HG03442 (cell line): ENCODE results near the gene REC114.
"Not testable (repeated sequence)": the region's sequence is repeated elsewhere in the genome, so short reads cannot be mapped to it uniquely, and the experiment has no call there.

Experiments used
- ATAC-seq: cut with Tn5 transposase; IDR thresholded peaks from one replicate; pipeline ENCODE4 v1.9.1; 2021; ENCODE audit warnings: mild to moderate bottlenecking, moderate library complexity; ENCODE audit not compliant: unreplicated experiment

Gene REC114

GRCh38 chr15:73454096-73454495, 11.1 kb downstream of the REC114 start:
- ATAC-seq: no peak

- ATAC-seq: no peak
These were observed 12.9 kb downstream of the REC114 start for GRCh38 chr15:73455876-73456275.

GRCh38 chr15:73457334-73457733, 14.4 kb downstream of the REC114 start:
- ATAC-seq: no peak

GRCh38 chr15:73460662-73461061, 17.7 kb downstream of the REC114 start:
- ATAC-seq: no peak

GRCh38 chr15:73464602-73465001, 21.6 kb downstream of the REC114 start:
- ATAC-seq: no peak

DNA sequence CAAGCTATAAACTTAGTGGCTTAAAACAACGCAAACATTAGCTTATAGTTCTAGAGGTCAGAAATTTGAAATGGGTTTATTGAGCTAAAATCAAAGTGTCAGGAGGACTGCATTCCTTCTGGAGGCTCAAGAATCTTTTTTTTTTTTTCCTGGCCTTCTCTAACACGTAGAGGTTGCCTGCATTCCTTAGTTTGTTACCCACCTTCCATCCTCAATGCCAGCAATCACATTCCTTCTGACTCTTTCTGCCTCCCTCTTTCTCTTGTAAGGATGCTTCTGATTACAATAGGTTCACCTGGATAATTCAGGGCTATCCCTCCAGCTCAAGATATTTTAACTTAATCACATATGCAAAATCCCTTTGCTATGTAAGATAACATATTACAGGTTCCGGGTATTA, 24.8 kb downstream of the REC114 start:
- no peak for ATAC-seq

GRCh38 chr15:73474785-73475184, 31.8 kb downstream of the REC114 start:
- ATAC-seq: no peak

DNA sequence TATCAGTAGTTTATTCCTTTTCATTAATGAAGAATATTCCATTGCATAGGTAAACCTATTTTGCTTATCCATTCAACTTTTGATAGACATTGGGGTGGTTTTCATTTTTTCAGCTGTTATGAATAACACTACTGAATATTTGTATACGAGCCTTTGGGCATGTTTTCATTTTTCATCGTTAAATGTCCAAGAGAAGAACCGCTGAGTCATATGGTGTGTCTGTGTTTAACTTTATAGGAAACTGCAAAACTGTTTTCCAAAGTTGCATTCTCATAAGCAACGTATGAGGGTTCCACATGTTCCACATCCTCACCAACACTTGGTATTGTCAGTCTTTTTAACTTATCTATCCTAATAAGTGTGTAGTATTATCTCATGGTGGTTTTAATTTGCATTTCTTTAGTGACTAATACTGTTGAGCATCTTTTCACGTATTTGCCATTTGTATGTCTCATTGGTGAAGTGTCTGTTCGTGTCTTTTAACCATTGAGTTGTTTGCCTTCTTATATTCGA, 33.8 kb downstream of the REC114 start:
- ATAC-seq: no peak

- no peak for ATAC-seq
These were observed 37.1 kb downstream of the REC114 start for GRCh38 chr15:73480050-73480449.

DNA sequence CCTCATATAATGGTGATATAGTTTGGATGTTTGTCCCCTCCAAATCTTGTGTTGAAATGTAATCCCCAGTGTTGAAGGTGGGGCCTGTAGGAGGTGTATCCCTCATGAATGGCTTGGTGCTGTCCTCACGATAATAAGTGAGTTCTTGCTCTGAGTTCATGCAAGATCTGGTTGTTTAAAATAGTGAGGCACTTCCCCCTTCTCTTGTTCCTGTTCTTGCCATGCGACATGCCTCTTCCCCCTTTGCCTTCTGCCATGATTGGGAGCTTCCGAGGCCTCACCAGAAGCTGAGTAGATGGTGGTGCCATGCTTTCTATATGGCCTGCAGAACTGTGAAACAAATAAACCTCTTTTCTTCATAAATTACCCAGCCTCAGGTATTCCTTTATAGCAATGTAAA, 39.2 kb downstream of the REC114 start:
- ATAC-seq: no peak

DNA sequence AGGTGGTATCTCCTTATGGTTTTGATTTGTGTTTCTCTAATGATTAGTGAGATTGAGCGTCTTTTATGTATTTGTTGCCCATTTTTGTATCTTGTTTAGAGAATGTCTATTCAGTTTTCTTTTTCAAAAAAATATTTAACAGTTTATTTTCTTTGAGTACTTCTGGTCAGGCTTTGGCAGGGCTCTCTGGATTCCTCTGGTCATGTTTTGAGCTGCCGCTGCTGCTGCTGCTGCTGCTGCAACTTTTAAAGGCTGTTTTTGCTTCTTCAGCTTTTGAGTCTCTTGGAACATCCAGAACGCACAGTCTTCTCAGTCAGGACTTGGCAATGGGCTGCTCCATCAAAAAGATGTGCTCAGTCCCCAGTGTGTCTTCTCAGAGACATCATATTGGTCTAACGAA, 40.1 kb downstream of the REC114 start:
- no peak for ATAC-seq

- no peak for ATAC-seq
These were observed 42.4 kb downstream of the REC114 start for GRCh38 chr15:73485372-73485771.

DNA sequence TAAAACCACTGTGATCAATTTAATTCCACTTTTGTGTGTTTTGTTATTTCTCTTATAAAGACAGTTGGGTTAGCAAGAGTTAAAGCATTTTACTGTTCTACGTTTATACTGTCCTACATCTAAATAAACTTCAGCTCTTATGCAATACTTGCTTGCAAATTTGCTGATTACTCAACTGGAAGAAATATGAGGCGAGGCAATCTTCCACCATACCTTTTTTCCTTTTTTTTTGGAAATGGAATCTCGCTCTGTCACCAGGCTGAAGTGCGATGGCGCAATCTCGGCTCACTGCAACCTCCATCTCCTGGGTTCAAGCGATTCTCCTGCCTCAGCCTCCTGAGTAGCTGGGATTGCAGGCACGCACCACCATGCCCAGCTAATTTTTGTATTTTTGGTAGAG, 42.9 kb downstream of the REC114 start:
- not testable (repeated sequence) for ATAC-seq

DNA sequence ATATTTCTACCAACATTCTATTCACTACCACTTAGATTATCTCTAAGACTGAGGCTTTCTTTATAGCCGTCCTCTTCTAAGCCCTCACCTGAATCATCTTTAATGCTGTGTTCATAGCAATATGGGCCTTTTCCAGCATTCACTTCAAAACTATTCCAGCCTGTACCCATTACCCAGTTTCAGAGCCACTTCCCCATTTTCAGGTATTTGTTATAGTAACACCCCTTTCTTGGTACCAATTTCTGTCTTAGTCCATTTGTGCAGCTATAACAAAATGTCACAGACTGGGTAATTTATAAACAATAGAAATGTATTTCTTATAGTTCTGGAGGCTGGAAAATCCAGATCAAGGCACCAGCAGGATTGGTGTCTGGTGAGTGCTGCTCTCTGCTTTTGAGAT, 45.7 kb downstream of the REC114 start:
- ATAC-seq: no peak

DNA sequence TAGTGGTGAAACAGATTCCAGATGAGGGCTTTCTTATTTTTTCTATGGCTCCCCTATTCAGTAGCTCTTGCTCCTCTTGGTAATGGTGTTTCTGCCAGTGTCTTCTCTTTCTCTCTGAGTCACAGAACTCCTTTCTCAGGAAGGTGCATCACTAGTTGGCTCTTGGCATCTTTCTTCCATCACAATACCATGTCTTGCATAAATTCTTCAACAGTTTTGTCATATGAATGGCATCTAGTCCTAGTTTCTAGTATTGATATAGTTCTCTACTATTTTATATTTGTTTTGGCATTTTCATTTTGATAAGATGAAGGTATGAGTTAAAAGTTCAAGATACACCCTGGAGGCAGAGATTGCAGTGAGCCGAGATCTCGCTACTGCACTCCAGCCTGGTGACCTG, 51.0 kb downstream of the REC114 start:
- ATAC-seq: no peak

GRCh38 chr15:73495181-73495580, 52.2 kb downstream of the REC114 start:
- no peak for ATAC-seq

DNA sequence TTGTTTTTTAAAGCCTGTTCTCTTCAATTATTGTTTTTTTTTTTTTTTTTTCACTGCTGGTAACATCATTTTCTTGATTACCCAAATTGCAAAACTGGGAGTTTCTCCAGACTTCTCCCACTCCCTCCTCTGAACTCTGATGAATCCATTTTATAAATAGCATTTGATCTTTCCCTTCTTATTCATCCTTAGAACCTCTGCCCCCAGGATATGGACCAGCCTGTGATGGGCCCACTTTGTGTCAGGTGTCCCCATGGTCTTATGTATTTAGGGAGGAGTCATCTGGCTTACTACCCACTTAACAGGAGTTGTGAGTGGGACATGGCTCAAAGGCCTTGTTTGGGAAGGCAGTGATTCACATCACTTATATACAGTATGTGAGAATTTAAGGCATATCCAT, 57.7 kb downstream of the REC114 start:
- ATAC-seq: no peak

DNA sequence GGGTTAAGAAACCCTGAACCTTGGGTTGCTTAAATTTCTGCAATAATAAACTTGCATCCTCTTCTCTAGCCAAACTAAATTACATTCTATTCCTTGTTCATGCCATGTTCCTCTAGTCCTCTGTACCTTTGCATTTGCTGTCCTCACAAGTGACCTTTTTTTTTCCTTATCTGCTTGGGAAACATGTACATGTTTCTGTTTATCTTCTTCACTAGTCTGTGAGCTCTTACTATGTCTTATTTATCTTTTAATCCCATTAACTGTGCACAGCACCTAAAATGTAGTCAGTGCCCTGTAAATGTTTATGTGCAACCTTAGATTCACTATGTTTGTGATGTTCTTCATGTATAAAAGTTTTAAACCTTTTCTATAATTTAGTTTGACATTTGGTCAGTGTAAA, 61.9 kb downstream of the REC114 start:
- no peak for ATAC-seq

- no peak for ATAC-seq
These were observed 72.6 kb downstream of the REC114 start for GRCh38 chr15:73515527-73515926.

- no peak for ATAC-seq
These were observed 74.6 kb downstream of the REC114 start for GRCh38 chr15:73517566-73517965.

- no peak for ATAC-seq
These were observed 75.4 kb downstream of the REC114 start for GRCh38 chr15:73518180-73518862.

DNA sequence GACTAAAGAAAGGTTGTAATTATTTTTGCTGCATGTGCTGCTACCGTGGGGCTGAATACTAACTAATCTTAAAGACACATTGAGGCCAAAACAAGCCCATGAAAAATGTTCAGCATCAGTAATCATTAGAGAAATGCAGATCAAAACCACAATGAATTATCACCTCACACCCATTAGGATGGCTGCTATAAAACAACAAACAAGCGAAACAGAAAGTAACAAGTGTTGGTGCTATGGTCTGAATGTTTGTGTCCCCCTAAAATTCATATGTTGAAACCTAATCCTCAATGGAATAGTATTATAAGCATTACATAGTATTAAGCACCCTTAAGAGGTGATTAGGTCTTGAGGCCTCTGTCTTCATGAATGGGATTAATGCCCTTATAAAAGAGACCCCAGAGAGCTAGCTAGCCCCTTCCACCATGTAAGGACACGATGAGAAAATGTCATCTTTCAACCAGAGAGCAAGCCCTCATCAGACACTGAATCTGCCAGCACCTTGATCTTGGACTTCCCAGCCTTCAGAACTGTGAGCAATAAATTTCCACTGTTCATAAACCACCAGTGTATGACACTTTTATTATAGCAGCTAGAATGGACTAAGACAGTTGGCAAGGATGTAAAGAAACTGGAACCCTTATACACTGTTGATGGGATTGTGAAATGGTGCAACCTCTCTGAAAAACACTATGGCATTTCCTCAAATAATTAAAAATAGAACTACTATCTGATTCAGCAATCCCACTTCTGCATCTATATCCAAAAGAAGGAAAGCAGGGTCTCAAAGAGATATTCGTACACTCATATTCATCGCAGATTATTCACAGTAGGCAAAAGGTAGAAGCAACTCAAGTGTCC, 76.1 kb downstream of the REC114 start:
- no peak for ATAC-seq
